HUES48 (cell line): ENCODE results near the gene CALML5.

Experiments used
- H3K27ac ChIP-seq: one replicate; pipeline ENCODE4 v1.7.0; 2013; ENCODE audit warnings: low read depth, low read length, inconsistent platforms
- H3K27me3 ChIP-seq: 2 replicates; pipeline ENCODE4 v1.6.1; 2013; ENCODE audit warnings: mild to moderate bottlenecking, low read length; ENCODE audit not compliant: control insufficient read depth, insufficient read depth
- H3K36me3 ChIP-seq: 2 replicates; pipeline ENCODE4 v1.6.1; 2013; ENCODE audit warnings: low read length; ENCODE audit not compliant: control insufficient read depth, insufficient read depth
- H3K4me1 ChIP-seq: 2 replicates; pipeline ENCODE4 v1.6.1; 2013; ENCODE audit warnings: mild to moderate bottlenecking, low read length; ENCODE audit not compliant: control insufficient read depth, insufficient read depth
- H3K4me3 ChIP-seq: 2 replicates; pipeline ENCODE4 v1.5.1; 2013; ENCODE audit warnings: mild to moderate bottlenecking, low read depth, low read length
- H3K9ac ChIP-seq: 2 replicates; pipeline ENCODE4 v1.6.1; 2013; ENCODE audit warnings: mild to moderate bottlenecking, low read depth, low read length, moderate library complexity
- H3K9me3 ChIP-seq: 2 replicates; pipeline ENCODE4 v1.6.1; 2013; ENCODE audit warnings: low read length; ENCODE audit not compliant: control insufficient read depth, insufficient read depth

The CALML5 gene

GRCh38 chr10:5485948-5486852, 13.2 kb downstream of the CALML5 start:
- H3K27ac ChIP-seq, result no peak overlapping the region
- no peaks in the 10 kb centered on the region for H3K36me3 ChIP-seq
- no peaks in the 10 kb centered on the region for H3K27me3 ChIP-seq
- peaks cover 8% of the 10 kb centered on the region for H3K4me1 ChIP-seq
- H3K9me3 ChIP-seq, result no peaks in the 10 kb centered on the region
- no peak overlapping the region for H3K9ac ChIP-seq
- H3K4me3 ChIP-seq, result no peak overlapping the region

- Histone ChIP-seq H3K9ac (no peak overlapping the region), H3K36me3 (no peaks in the 10 kb centered on the region), H3K4me1 (peaks cover 8% of the 10 kb centered on the region), H3K4me3 (no peak overlapping the region), H3K27me3 (no peaks in the 10 kb centered on the region), H3K27ac (no peak overlapping the region), H3K9me3 (no peaks in the 10 kb centered on the region)
Measured at GRCh38 chr10:5485290-5485689, 14.1 kb downstream of the CALML5 start.

- Histone ChIP-seq H3K4me3 (no peak overlapping the region), H3K27me3 (no peaks in the 10 kb centered on the region), H3K9me3 (no peaks in the 10 kb centered on the region), H3K9ac (no peak overlapping the region), H3K36me3 (no peaks in the 10 kb centered on the region), H3K27ac (no peak overlapping the region), H3K4me1 (peaks cover 8% of the 10 kb centered on the region)
Measured at GRCh38 chr10:5484205-5484604, 15.2 kb downstream of the CALML5 start.

GRCh38 chr10:5482016-5482415, 17.4 kb downstream of the CALML5 start:
- H3K4me3 ChIP-seq, result no peak overlapping the region

GRCh38 chr10:5481121-5481520, 18.2 kb downstream of the CALML5 start:
- H3K9ac ChIP-seq, result no peak overlapping the region
- no peaks in the 10 kb centered on the region for H3K27me3 ChIP-seq
- H3K36me3 ChIP-seq, result no peaks in the 10 kb centered on the region
- H3K9me3 ChIP-seq, result no peaks in the 10 kb centered on the region
- H3K4me1 ChIP-seq, result peaks cover 13% of the 10 kb centered on the region
- H3K4me3 ChIP-seq, result no peak overlapping the region
- H3K27ac ChIP-seq, result no peak overlapping the region

More at GRCh38 chr10:5482016-5482415, 17.4 kb downstream of the CALML5 start:
- no peak overlapping the region for H3K27ac ChIP-seq
- H3K9ac ChIP-seq, result no peak overlapping the region
- no peaks in the 10 kb centered on the region for H3K27me3 ChIP-seq
- peaks cover 5% of the 10 kb centered on the region for H3K4me1 ChIP-seq
- no peaks in the 10 kb centered on the region for H3K36me3 ChIP-seq
- no peaks in the 10 kb centered on the region for H3K9me3 ChIP-seq

GRCh38 chr10:5480162-5480941, 19.0 kb downstream of the CALML5 start:
- no peak overlapping the region for H3K4me3 ChIP-seq
- no peaks in the 10 kb centered on the region for H3K27me3 ChIP-seq
- no peak overlapping the region for H3K9ac ChIP-seq

GRCh38 chr10:5479481-5480161, 19.7 kb downstream of the CALML5 start:
- Histone ChIP-seq H3K27ac (no peak overlapping the region), H3K9me3 (no peaks in the 10 kb centered on the region), H3K4me3 (no peak overlapping the region), H3K27me3 (no peaks in the 10 kb centered on the region), H3K36me3 (no peaks in the 10 kb centered on the region), H3K4me1 (peaks cover 15% of the 10 kb centered on the region), H3K9ac (no peak overlapping the region)

More at GRCh38 chr10:5480162-5480941, 19.0 kb downstream of the CALML5 start:
- Histone ChIP-seq H3K27ac (no peak overlapping the region), H3K9me3 (no peaks in the 10 kb centered on the region), H3K4me1 (peaks cover 15% of the 10 kb centered on the region), H3K36me3 (no peaks in the 10 kb centered on the region)

- Histone ChIP-seq H3K36me3 (no peaks in the 10 kb centered on the region), H3K27me3 (no peaks in the 10 kb centered on the region), H3K4me3 (no peak overlapping the region), H3K9ac (no peak overlapping the region), H3K4me1 (peaks cover 15% of the 10 kb centered on the region), H3K9me3 (no peaks in the 10 kb centered on the region), H3K27ac (no peak overlapping the region)
Measured at GRCh38 chr10:5478694-5479305, 20.6 kb downstream of the CALML5 start.

GRCh38 chr10:5477948-5478693, 21.2 kb downstream of the CALML5 start:
- Histone ChIP-seq H3K4me3 (no peak overlapping the region), H3K27ac (no peak overlapping the region), H3K36me3 (no peaks in the 10 kb centered on the region)

More at GRCh38 chr10:5477948-5478693, 21.2 kb downstream of the CALML5 start:
- H3K9ac ChIP-seq, result no peak overlapping the region
- H3K9me3 ChIP-seq, result no peaks in the 10 kb centered on the region
- H3K27me3 ChIP-seq, result no peaks in the 10 kb centered on the region
- peaks cover 15% of the 10 kb centered on the region for H3K4me1 ChIP-seq
